HG03108 (cell line): ENCODE results near the gene SATB1.
"Not testable (repeated sequence)": the region's sequence is repeated elsewhere in the genome, so short reads cannot be mapped to it uniquely, and the experiment has no call there.

ENCODE experiments used
- ATAC-seq: cut with Tn5 transposase; IDR thresholded peaks from one replicate; pipeline ENCODE4 v1.9.1; 2021; ENCODE audit warnings: moderate library complexity; ENCODE audit not compliant: unreplicated experiment

The SATB1 gene

GRCh38 chr3:18355832-18356231 lies 69.3 kb downstream of the SATB1 start:
- no peak for ATAC-seq

- ATAC-seq, result no peak
Measured at GRCh38 chr3:18354701-18355100, 70.4 kb downstream of the SATB1 start.

- ATAC-seq, result no peak
Measured at GRCh38 chr3:18351823-18352744, 73.1 kb downstream of the SATB1 start.

- ATAC-seq, result no peak
Measured at GRCh38 chr3:18351069-18351628, 74.0 kb downstream of the SATB1 start.

GRCh38 chr3:18349197-18349798 lies 75.8 kb downstream of the SATB1 start:
- ATAC-seq, result no peak

GRCh38 chr3:18346097-18346496 lies 79.0 kb downstream of the SATB1 start:
- no peak for ATAC-seq

- ATAC-seq, result no peak
Measured at GRCh38 chr3:18345015-18345367, 80.1 kb downstream of the SATB1 start.

- ATAC-seq, result no peak
Measured at GRCh38 chr3:18344306-18345014, 80.7 kb downstream of the SATB1 start.

GRCh38 chr3:18343809-18344208 lies 81.3 kb downstream of the SATB1 start:
- no peak for ATAC-seq

- no peak for ATAC-seq
Measured at GRCh38 chr3:18338827-18339514, 86.2 kb downstream of the SATB1 start.

- ATAC-seq, result no peak
Measured at GRCh38 chr3:18337231-18337630, 87.9 kb downstream of the SATB1 start.

- no peak for ATAC-seq
Measured at GRCh38 chr3:18334837-18335601, 90.1 kb downstream of the SATB1 start.

- ATAC-seq, result not testable (repeated sequence)
Measured at GRCh38 chr3:18330772-18331441, 94.2 kb downstream of the SATB1 start.

GRCh38 chr3:18308096-18308650 lies 117.0 kb downstream of the SATB1 start:
- no peak for ATAC-seq

GRCh38 chr3:18307529-18307928 lies 117.6 kb downstream of the SATB1 start:
- ATAC-seq, result no peak

- ATAC-seq, result no peak
Measured at GRCh38 chr3:18302517-18302916, 122.6 kb downstream of the SATB1 start.

GRCh38 chr3:18301781-18302180 lies 123.4 kb downstream of the SATB1 start:
- ATAC-seq, result no peak

GRCh38 chr3:18300916-18301315 lies 124.2 kb downstream of the SATB1 start:
- no peak for ATAC-seq

- ATAC-seq, result no peak
Measured at GRCh38 chr3:18297126-18297525, 128.0 kb downstream of the SATB1 start.
